Lung (tissue), 12 donors: ENCODE measurements around the gene SANBR. TPM values are rescaled to one million over a fixed set of nuclear protein-coding genes. Genes with fewer than 3 reads are reported as not detected.

Source experiments
- ATAC-seq: fragments of 200-7000 bp; cut with Tn5 transposase; one replicate; pipeline ENCODE4 v1.9.1; 2020; ENCODE audit warnings: moderate number of reproducible peaks; ENCODE audit not compliant: insufficient read depth, low FRiP score
- DNase-seq, 3 donors: peaks; one replicate each; pipeline ENCODE4 v3.0.0-alpha.2; 2013 to 2017
- H3K27ac ChIP-seq, 2 donors: one replicate each; pipeline ENCODE4 v1.5.1; 2013; ENCODE audit warnings: mild to moderate bottlenecking in 2 of 2, moderate library complexity in 2 of 2, control low read depth in 1 of 2, inconsistent platforms in 1 of 2, low read depth in 1 of 2, low read length in 1 of 2
- H3K27me3 ChIP-seq, 3 donors: one replicate each; pipeline ENCODE4 v1.5.1; 2013; ENCODE audit warnings: low read length in 2 of 3; ENCODE audit not compliant: control insufficient read depth in 3 of 3, insufficient read depth in 3 of 3
- H3K36me3 ChIP-seq, 4 donors: one replicate each; pipeline ENCODE4 v1.5.1; 2013; ENCODE audit warnings: low read length in 4 of 4, mild to moderate bottlenecking in 1 of 4, moderate library complexity in 1 of 4; ENCODE audit not compliant: control insufficient read depth in 4 of 4, insufficient read depth in 4 of 4
- H3K4me1 ChIP-seq, 5 donors: one replicate each; pipeline ENCODE4 v1.5.1; 2013; ENCODE audit warnings: low read length in 5 of 5, mild to moderate bottlenecking in 2 of 5, moderate library complexity in 1 of 5; ENCODE audit not compliant: control insufficient read depth in 5 of 5, insufficient read depth in 5 of 5
- H3K4me3 ChIP-seq: one replicate; pipeline ENCODE4 v1.5.1; 2013; ENCODE audit warnings: mild to moderate bottlenecking, control low read depth, moderate library complexity
- H3K9ac ChIP-seq, 2 donors: one replicate each; pipeline ENCODE4 v1.5.1; 2013; ENCODE audit warnings: low read length in 2 of 2, control low read depth in 1 of 2; ENCODE audit not compliant: insufficient read depth in 1 of 2
- H3K9me3 ChIP-seq, 4 donors: one replicate each; pipeline ENCODE4 v1.5.1; 2013; ENCODE audit warnings: low read length in 3 of 4, mild to moderate bottlenecking in 1 of 4, moderate library complexity in 1 of 4; ENCODE audit not compliant: control insufficient read depth in 4 of 4, insufficient read depth in 3 of 4
- WGBS, 2 donors: extraction: QIAGEN DNeasy Blood & Tissue Kit; methylation state at CpG; one replicate each; pipeline ENCODE4 v1.1.7; 2013; 5-methylcytosine and 5-hydroxymethylcytosine counted together
- polyA plus RNA-seq, 2 donors: library from polyadenylated mRNA; stranded (reverse); fragments of 200-250 nt; gene quantifications; one replicate each; pipeline ENCODE4 v1.2.1, GENCODE V29; 2013
- total RNA-seq, 2 donors: library from RNA; depleted of rRNA in 1 of 2; stranded (reverse); fragments of >200 nt in 1 of 2; gene quantifications; one replicate each; pipeline ENCODE4 v1.2.1, GENCODE V29; 2014 to 2021
- TF ChIP-seq, protein P1 (sequence below): IDR thresholded peaks from 2 replicates; pipeline ENCODE4 v1.5.1; 2012; ENCODE audit warnings: mild to moderate bottlenecking; ENCODE audit errors: control extremely low read depth, extremely low read depth
- donor health status: control.
- donor health status: control.
- donor health status: Bipolar disorder and iron deficiency.
- donor health status: healthy.
- donor health status: DM: yes; HTN: yes; CAD: no.

SANBR gene
- total and polyA plus RNA-seq, 4 donors, result 4.1 to 27.3 (median 11.8) TPM

DNA sequence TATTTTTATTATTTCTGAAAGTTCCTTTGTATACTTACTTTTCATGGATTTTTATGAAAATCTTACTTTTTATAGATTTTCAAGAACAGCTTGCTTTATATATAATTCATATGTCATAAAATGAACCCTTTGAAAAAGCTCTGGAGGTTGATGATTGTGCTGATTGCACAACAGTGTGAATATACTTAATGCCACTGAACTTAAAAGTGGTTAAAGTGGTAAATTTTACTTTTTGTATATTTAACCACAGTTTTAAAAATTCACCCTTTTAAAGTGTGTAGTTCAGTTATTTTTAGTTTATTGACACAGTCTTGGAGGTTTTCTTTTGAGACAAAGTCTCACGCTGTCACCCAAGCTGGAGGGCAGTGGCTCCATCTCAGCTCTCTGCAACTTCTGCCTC is 8.4 kb downstream of the SANBR start:
- no peak for ATAC-seq
- DNase-seq, result no peak
- no peaks in the 10 kb centered on the region for H3K27me3 ChIP-seq
- no peaks in the 10 kb centered on the region for H3K4me1 ChIP-seq
- TF ChIP-seq, protein P1, sequence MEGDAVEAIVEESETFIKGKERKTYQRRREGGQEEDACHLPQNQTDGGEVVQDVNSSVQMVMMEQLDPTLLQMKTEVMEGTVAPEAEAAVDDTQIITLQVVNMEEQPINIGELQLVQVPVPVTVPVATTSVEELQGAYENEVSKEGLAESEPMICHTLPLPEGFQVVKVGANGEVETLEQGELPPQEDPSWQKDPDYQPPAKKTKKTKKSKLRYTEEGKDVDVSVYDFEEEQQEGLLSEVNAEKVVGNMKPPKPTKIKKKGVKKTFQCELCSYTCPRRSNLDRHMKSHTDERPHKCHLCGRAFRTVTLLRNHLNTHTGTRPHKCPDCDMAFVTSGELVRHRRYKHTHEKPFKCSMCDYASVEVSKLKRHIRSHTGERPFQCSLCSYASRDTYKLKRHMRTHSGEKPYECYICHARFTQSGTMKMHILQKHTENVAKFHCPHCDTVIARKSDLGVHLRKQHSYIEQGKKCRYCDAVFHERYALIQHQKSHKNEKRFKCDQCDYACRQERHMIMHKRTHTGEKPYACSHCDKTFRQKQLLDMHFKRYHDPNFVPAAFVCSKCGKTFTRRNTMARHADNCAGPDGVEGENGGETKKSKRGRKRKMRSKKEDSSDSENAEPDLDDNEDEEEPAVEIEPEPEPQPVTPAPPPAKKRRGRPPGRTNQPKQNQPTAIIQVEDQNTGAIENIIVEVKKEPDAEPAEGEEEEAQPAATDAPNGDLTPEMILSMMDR, result no peak
- no peak overlapping the region for H3K9ac ChIP-seq
- H3K27ac ChIP-seq, result no peak overlapping the region
- peaks cover 6 to 27% (median 17%) of the 10 kb centered on the region in 4 donors for H3K36me3 ChIP-seq
- no peaks in the 10 kb centered on the region for H3K9me3 ChIP-seq
- 90 to 93% methylated on average over 1 of the region's 1 CpG for WGBS, 2 donors
- H3K4me3 ChIP-seq, result no peak overlapping the region

DNA sequence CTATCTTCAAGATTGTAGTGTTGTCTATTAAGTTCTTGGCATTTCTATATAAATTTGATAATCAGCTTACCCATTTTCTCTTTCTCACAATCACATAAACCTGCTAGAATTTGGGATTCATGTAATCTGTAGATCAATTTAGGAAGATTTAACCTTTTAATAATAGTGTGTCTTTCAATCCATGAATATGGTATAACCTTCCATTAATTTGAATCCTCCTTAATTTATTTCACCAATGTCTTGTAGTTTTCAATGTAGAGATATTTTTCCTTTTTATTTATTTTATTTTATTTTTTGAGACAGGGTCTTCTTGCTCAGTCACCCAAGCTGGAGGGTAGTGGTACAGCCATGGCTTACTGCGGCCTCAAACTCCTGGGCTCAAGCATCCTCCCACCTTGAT is 20.2 kb downstream of the SANBR start:
- Histone ChIP-seq H3K27ac (no peak overlapping the region), H3K9me3 (peaks cover 0 to 3% (median 0%) of the 10 kb centered on the region in 4 donors), H3K36me3 (peaks cover 8 to 22% (median 12%) of the 10 kb centered on the region in 4 donors), H3K4me1 (no peaks in the 10 kb centered on the region), H3K27me3 (no peaks in the 10 kb centered on the region), H3K9ac (no peak overlapping the region), H3K4me3 (no peak overlapping the region)
- no peak for ATAC-seq
- TF ChIP-seq, protein P1, result no peak
- WGBS, 2 donors, result 95 to 100% methylated on average over 1 of the region's 1 CpG
- DNase-seq, result no peak

DNA sequence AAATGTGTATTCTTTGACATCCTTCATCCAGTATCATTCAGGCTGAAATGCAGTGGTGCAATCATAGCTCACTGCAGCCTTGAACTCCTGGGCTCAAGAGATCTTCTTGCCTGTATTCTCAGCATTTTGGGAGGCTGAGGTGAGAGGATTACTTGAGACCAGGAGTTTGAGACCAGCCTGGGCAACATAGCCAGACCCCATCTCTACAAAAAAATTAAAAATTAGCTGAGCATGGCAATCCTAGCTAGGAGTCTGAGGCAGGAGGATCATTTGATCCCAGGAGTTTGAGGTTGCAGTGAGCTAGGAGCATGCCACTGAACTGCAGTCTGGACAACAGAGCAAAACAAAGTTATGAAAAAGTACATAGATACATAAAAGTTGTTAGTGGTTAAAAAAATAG is 24.1 kb downstream of the SANBR start:
- Histone ChIP-seq H3K27ac (no peak overlapping the region), H3K4me1 (peaks cover 0 to 1% (median 0%) of the 10 kb centered on the region in 5 donors), H3K36me3 (peaks cover 6 to 19% (median 14%) of the 10 kb centered on the region in 4 donors), H3K4me3 (no peak overlapping the region), H3K27me3 (no peaks in the 10 kb centered on the region), H3K9ac (no peak overlapping the region), H3K9me3 (no peaks in the 10 kb centered on the region)
- TF ChIP-seq, protein P1, result no peak
- no peak for ATAC-seq
- no peak for DNase-seq

DNA sequence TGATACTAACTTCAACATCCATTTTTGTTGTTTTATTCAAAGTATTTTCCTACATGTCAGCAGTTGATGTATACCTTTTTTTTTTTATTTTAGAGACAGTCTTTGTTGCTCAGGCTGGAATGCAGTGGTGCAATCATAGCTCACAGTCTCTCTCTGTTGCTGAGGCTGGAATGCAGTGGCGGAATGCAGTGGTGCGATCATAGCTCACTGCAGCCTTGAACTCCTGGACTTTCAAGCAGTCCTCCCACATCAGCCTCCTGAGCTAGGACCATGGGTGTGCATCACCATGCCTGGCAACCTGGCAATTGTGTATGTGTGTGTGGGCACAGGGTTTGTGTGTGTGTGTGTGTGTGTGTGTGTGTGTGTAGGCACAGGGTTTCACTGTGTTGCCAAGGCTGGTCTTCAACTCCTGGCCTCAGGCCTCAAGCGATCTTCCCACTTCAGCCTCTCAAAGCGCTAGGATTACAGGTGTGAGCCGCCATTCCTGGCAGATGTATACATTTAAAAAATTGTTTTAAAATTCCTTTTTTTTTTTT is 24.8 kb downstream of the SANBR start:
- TF ChIP-seq, protein P1, result no peak
- 97 to 98% methylated on average over 5 of the region's 5 CpGs for WGBS, 2 donors
- no peak for ATAC-seq

More for the DNA sequence above, 24.8 kb downstream of the SANBR start:
- DNase-seq, result no peak
- Histone ChIP-seq H3K36me3 (peaks cover 6 to 16% (median 14%) of the 10 kb centered on the region in 4 donors), H3K9ac (no peak overlapping the region), H3K27ac (no peak overlapping the region), H3K9me3 (no peaks in the 10 kb centered on the region), H3K27me3 (no peaks in the 10 kb centered on the region), H3K4me1 (peaks cover 0 to 1% (median 0%) of the 10 kb centered on the region in 5 donors), H3K4me3 (no peak overlapping the region)
